Measurements from ENCODE around the gene FOXI3. TPM values are rescaled to one million over a fixed set of nuclear protein-coding genes. Genes with fewer than 3 reads are reported as not detected.
"Not testable (repeated sequence)": the region's sequence is repeated elsewhere in the genome, so short reads cannot be mapped to it uniquely, and the experiment has no call there.

The FOXI3 gene
- total RNA-seq, 1 experiment from 2014 or later = not detected

- BruUV-seq (replicated peaks) = no TSS peak
- H3K27me3 Mint-ChIP-seq (ENCODE audit: unreplicated experiment) = peaks cover 8% of the 10 kb centered on the region
- CTCF ChIA-PET = no interaction called here
- intact Hi-C loops (cut with micrococcal nuclease; ENCODE audit: unreplicated experiment) = no loop called here
- no peaks in the 10 kb centered on the region for H3K36me3 Mint-ChIP-seq (ENCODE audit: insufficient read depth, unreplicated experiment)
- no peak overlapping the region for H3K4me3 Mint-ChIP-seq (ENCODE audit: low read depth, unreplicated experiment)
- no peaks in the 10 kb centered on the region for H3K4me1 Mint-ChIP-seq (ENCODE audit: low read depth, unreplicated experiment)
- DNase-seq = no peak
- no peak overlapping the region for H3K27ac Mint-ChIP-seq (ENCODE audit: unreplicated experiment)
- H3K9me3 Mint-ChIP-seq (ENCODE audit: low read depth, unreplicated experiment) = no peaks in the 10 kb centered on the region
- no peak for TF ChIP-seq CTCF (IDR thresholded peaks at IDR 0.05; ENCODE audit: unreplicated experiment)
Measured at GRCh38 chr2:88416016-88416663, 36.4 kb downstream of the FOXI3 start.

GRCh38 chr2:88408870-88409269 is 43.6 kb downstream of the FOXI3 start:
- DNase-seq; H3K36me3 Mint-ChIP-seq (ENCODE audit: insufficient read depth, unreplicated experiment); H3K27ac Mint-ChIP-seq (ENCODE audit: unreplicated experiment); BruUV-seq (replicated peaks); H3K9me3 Mint-ChIP-seq (ENCODE audit: low read depth, unreplicated experiment); H3K27me3 Mint-ChIP-seq (ENCODE audit: unreplicated experiment); intact Hi-C loops (cut with micrococcal nuclease; ENCODE audit: unreplicated experiment); CTCF ChIA-PET; H3K4me3 Mint-ChIP-seq (ENCODE audit: low read depth, unreplicated experiment); H3K4me1 Mint-ChIP-seq (ENCODE audit: low read depth, unreplicated experiment): not testable (repeated sequence)

GRCh38 chr2:88400037-88400767 is 52.3 kb downstream of the FOXI3 start:
- CTCF ChIA-PET = no interaction called here
- TF ChIP-seq CTCF (IDR thresholded peaks at IDR 0.05; ENCODE audit: unreplicated experiment) = no peak
- no TSS peak for BruUV-seq (replicated peaks)

GRCh38 chr2:88398180-88398579 is 54.3 kb downstream of the FOXI3 start:
- CTCF ChIA-PET = no interaction called here
- no peaks in the 10 kb centered on the region for H3K9me3 Mint-ChIP-seq (ENCODE audit: low read depth, unreplicated experiment)
- H3K27ac Mint-ChIP-seq (ENCODE audit: unreplicated experiment) = no peak overlapping the region
- no peak for TF ChIP-seq CTCF (IDR thresholded peaks at IDR 0.05; ENCODE audit: unreplicated experiment)
- peaks cover 8% of the 10 kb centered on the region for H3K27me3 Mint-ChIP-seq (ENCODE audit: unreplicated experiment)
- intact Hi-C loops (cut with micrococcal nuclease; ENCODE audit: unreplicated experiment) = no loop called here
- H3K4me1 Mint-ChIP-seq (ENCODE audit: low read depth, unreplicated experiment) = no peaks in the 10 kb centered on the region
- no peak for DNase-seq
- no TSS peak for BruUV-seq (replicated peaks)
- H3K36me3 Mint-ChIP-seq (ENCODE audit: insufficient read depth, unreplicated experiment) = no peaks in the 10 kb centered on the region
- no peak overlapping the region for H3K4me3 Mint-ChIP-seq (ENCODE audit: low read depth, unreplicated experiment)

More at GRCh38 chr2:88400037-88400767, 52.3 kb downstream of the FOXI3 start:
- intact Hi-C loops (cut with micrococcal nuclease; ENCODE audit: unreplicated experiment) = no loop called here
- H3K27me3 Mint-ChIP-seq (ENCODE audit: unreplicated experiment) = peaks cover 8% of the 10 kb centered on the region
- no peak for DNase-seq
- H3K9me3 Mint-ChIP-seq (ENCODE audit: low read depth, unreplicated experiment) = no peaks in the 10 kb centered on the region
- H3K36me3 Mint-ChIP-seq (ENCODE audit: insufficient read depth, unreplicated experiment) = no peaks in the 10 kb centered on the region
- H3K27ac Mint-ChIP-seq (ENCODE audit: unreplicated experiment) = no peak overlapping the region
- H3K4me1 Mint-ChIP-seq (ENCODE audit: low read depth, unreplicated experiment) = no peaks in the 10 kb centered on the region
- no peak overlapping the region for H3K4me3 Mint-ChIP-seq (ENCODE audit: low read depth, unreplicated experiment)

Other genes with a start within 250 kb of the FOXI3 start
- gene EIF2AK3, start 174.8 kb upstream of the FOXI3 start, total RNA-seq (2022) = 16.1 and 17.4 TPM in 2 replicates
- 23.3 and 23.8 TPM in 2 replicates for gene RPIA, start 239.0 kb upstream of the FOXI3 start, total RNA-seq (2022)

Data from Calu3 (cell line).